K562 (cell line): ENCODE data around the gene PRMT2. TPM values are rescaled to one million over a fixed set of nuclear protein-coding genes. Genes with fewer than 3 reads are reported as not detected.

Source experiments
- ATAC-seq: fragments of 200-7000 bp; cut with Tn5 transposase; 3 replicates; pipeline ENCODE4 v1.9.1; 2020; ENCODE audit warnings: moderate library complexity
- BruUV-seq: library from RNA; stranded (reverse); fragments of 400-500 nt; replicated peaks from 2 replicates; lab custom pipeline; 2021; lab: Mats Ljungman, UMichigan
- CTCF ChIA-PET: fragments of 300-600 bp; formaldehyde crosslinking; extraction: SDS; loops from one replicate; lab custom pipeline; 2021; ENCODE audit warnings: low intra/inter-chr PET ratio; lab: Yijun Ruan, JAX
- POLR2A ChIA-PET: fragments of 300-600, 350-650 bp; sonication (Branson Sonifier 250); formaldehyde crosslinking; extraction: SDS; loops from one replicate; lab custom pipeline; 2021; ENCODE audit warnings: antibody characterized with exemption, inconsistent platforms; lab: Yijun Ruan, JAX
- DNase-seq, 4 experiments: peaks; one replicate each; pipeline versions ENCODE4 v3.0.0 to v3.0.0-alpha.2; 2011 to 2018; ENCODE audit warnings: low spot score in 3 of 4, mixed read lengths in 3 of 4; ENCODE audit errors: extremely low read depth in 1 of 4
- FAIRE-seq: peaks from 2 replicates; lab custom pipeline; 2011; peaks lifted over from hg19 to GRCh38; lab: Jason Lieb, UNC
- H2AFZ ChIP-seq: 2 replicates; pipeline ENCODE4 v1.6.0; 2011; ENCODE audit warnings: low read depth, low read length, control low read depth, inconsistent platforms
- H3K27ac ChIP-seq: fragments of 200-600 bp; 3 replicates; pipeline ENCODE4 v1.8.0; 2011; ENCODE audit warnings: low read depth, mild to moderate bottlenecking, control low read depth, inconsistent platforms, low read length, moderate library complexity, mixed read lengths; ENCODE audit errors: extremely low read depth
- H3K27me3 ChIP-seq, 2 experiments: fragments of 300-600 bp in 1 of 2; 2 replicates in 1 of 2; 3 replicates in 1 of 2; pipeline versions ENCODE4 v1.6.0 to v1.8.0; 2011; ENCODE audit warnings: inconsistent platforms in 2 of 2, low read length in 2 of 2, mild to moderate bottlenecking in 1 of 2, mixed read lengths in 1 of 2, moderate library complexity in 1 of 2; ENCODE audit not compliant: control insufficient read depth in 2 of 2, insufficient read depth in 2 of 2
- H3K36me3 ChIP-seq: fragments of 300-600 bp; 3 replicates; pipeline ENCODE4 v1.8.0; 2011; ENCODE audit warnings: mild to moderate bottlenecking, low read length, inconsistent platforms; ENCODE audit not compliant: control insufficient read depth, insufficient read depth
- H3K4me1 ChIP-seq, 2 experiments: fragments of 200-600 bp in 1 of 2; replicated peaks in 1 of 2; 2 replicates in 1 of 2; 3 replicates in 1 of 2; pipeline versions ENCODE4 v1.5.1 to v1.8.0; 2011; ENCODE audit warnings: inconsistent platforms in 2 of 2, low read length in 2 of 2, mild to moderate bottlenecking in 1 of 2, mixed read lengths in 1 of 2, moderate library complexity in 1 of 2; ENCODE audit not compliant: control insufficient read depth in 2 of 2, insufficient read depth in 2 of 2
- H3K4me2 ChIP-seq: 2 replicates; pipeline ENCODE4 v1.6.1; 2011; ENCODE audit warnings: low read length, control low read depth, inconsistent platforms, mixed read lengths; ENCODE audit not compliant: insufficient read depth
- H3K4me3 ChIP-seq: fragments of 200-600 bp; sonication (generic), shearing (Covaris generic); 2 replicates; pipeline ENCODE4 v1.5.1; 2016; ENCODE audit warnings: control low read depth, inconsistent platforms
- H3K79me2 ChIP-seq: fragments of 200-600 bp; 3 replicates; pipeline ENCODE4 v1.8.0; 2011; ENCODE audit warnings: low read length, inconsistent platforms; ENCODE audit not compliant: control insufficient read depth, insufficient read depth
- H3K9ac ChIP-seq, 2 experiments: 2 replicates each; pipeline versions ENCODE4 v1.6.0 to v1.6.1; 2011; ENCODE audit warnings: low read depth in 2 of 2, low read length in 2 of 2, control low read depth in 1 of 2, inconsistent platforms in 1 of 2, mild to moderate bottlenecking in 1 of 2, mixed read lengths in 1 of 2; ENCODE audit not compliant: insufficient read depth in 1 of 2
- H3K9me1 ChIP-seq: one replicate; pipeline ENCODE4 v1.6.0; 2011; ENCODE audit warnings: inconsistent platforms, mild to moderate bottlenecking, low read length, moderate library complexity; ENCODE audit not compliant: control insufficient read depth, insufficient read depth
- H3K9me3 ChIP-seq: replicated peaks from 2 replicates; pipeline ENCODE4 v1.5.1; 2011; ENCODE audit warnings: low read depth, low read length, inconsistent platforms; ENCODE audit not compliant: control insufficient read depth, insufficient read depth
- H4K20me1 ChIP-seq: replicated peaks from 2 replicates; pipeline ENCODE4 v1.6.1; 2011; ENCODE audit warnings: low read length, inconsistent platforms, mixed read lengths; ENCODE audit not compliant: control insufficient read depth, insufficient read depth
- C11orf30 ChIP-seq: fragments of 450-650 bp; IDR thresholded peaks from 2 replicates; pipeline ENCODE4 v1.6.1; 2016; ENCODE audit warnings: low read depth, mild to moderate bottlenecking
- CCAR2 ChIP-seq: fragments of 200-400 bp; formaldehyde crosslinking; IDR thresholded peaks from 2 replicates; pipeline ENCODE4 v1.6.1; 2017; ENCODE audit warnings: mild to moderate bottlenecking, low read depth, low read length
- CREM ChIP-seq: IDR thresholded peaks from 2 replicates; pipeline ENCODE4 v1.6.1; 2014; ENCODE audit warnings: antibody characterized with exemption, low read depth
- FOXJ2 ChIP-seq: fragments of 200-800 bp; sonication (Bioruptor generic); IDR thresholded peaks from 2 replicates; pipeline ENCODE4 v1.6.1; 2016; ENCODE audit warnings: missing genetic modification characterization, missing compliant biosample characterization
- HNRNPLL ChIP-seq: fragments of 200-400 bp; formaldehyde crosslinking; IDR thresholded peaks from 2 replicates; pipeline ENCODE4 v1.6.1; 2017; ENCODE audit warnings: low read length, low read depth, mild to moderate bottlenecking; ENCODE audit not compliant: poor library complexity, severe bottlenecking
- HNRNPUL1 ChIP-seq: fragments of 200-400 bp; formaldehyde crosslinking; IDR thresholded peaks from 2 replicates; pipeline ENCODE4 v1.6.1; 2017; ENCODE audit warnings: low read length
- KDM5B ChIP-seq: fragments of 200-600 bp; sonication (generic); IDR thresholded peaks from 2 replicates; pipeline ENCODE4 v1.6.1; 2012; ENCODE audit warnings: low read depth, mild to moderate bottlenecking, moderate library complexity, low read length, control low read depth, inconsistent platforms; ENCODE audit not compliant: insufficient replicate concordance
- KLF6 ChIP-seq: fragments of 250-450 bp; sonication (Bioruptor Pico); IDR thresholded peaks from 2 replicates; pipeline ENCODE4 v1.4.0; 2020; ENCODE audit warnings: mild to moderate bottlenecking, moderate library complexity, borderline replicate concordance
- POLR2B ChIP-seq: fragments of 450-650 bp; IDR thresholded peaks from 2 replicates; pipeline ENCODE4 v1.6.1; 2018; ENCODE audit warnings: low read depth; ENCODE audit not compliant: partially characterized antibody
- SMARCA4 ChIP-seq: fragments of 450-650 bp; IDR thresholded peaks from 2 replicates; pipeline ENCODE4 v1.6.1; 2016
- WGBS: fragments of 100-300 bp; shearing (Covaris generic); methylation state at CpG from one replicate; pipeline ENCODE4 v1.1.6; 2016; ENCODE audit warnings: low coverage, mixed read lengths; ENCODE audit not compliant: insufficient coverage; ENCODE audit errors: missing lambda C conversion rate; 5-methylcytosine and 5-hydroxymethylcytosine counted together
- in situ Hi-C: fragments of 300-500 bp; cut with MboI; formaldehyde crosslinking; loops from 4 replicates; pipeline ENCODE4 v1.15.0; 2018; ENCODE audit warnings: inconsistent platforms, mixed read lengths
- intact Hi-C: fragments of 100-400 bp; cut with micrococcal nuclease; formaldehyde crosslinking; loops from 2 replicates; pipeline ENCODE4 v1.14.2; 2022
- polyA plus RNA-seq, 8 experiments: library from polyadenylated mRNA; depleted of rRNA in 4 of 8; stranded (reverse) in 5 of 8; unstranded in 3 of 8; fragments of >200 nt; fragmentation: Nextera tagmentation in 2 of 8; fragmentation: Illumina TruSeq in 1 of 8; extraction: Ambion mirVana in 2 of 8; extraction: Trizol in 1 of 8; gene quantifications; 2 replicates each; pipeline versions ENCODE4 v1.2.1 to v1.2.3, GENCODE V29; 2011 to 2014; ENCODE audit warnings: inconsistent platforms in 1 of 8, missing spikeins in 1 of 8
- total RNA-seq, 7 experiments: library from RNA; depleted of rRNA in 6 of 7; stranded (reverse); fragments of >200 nt in 6 of 7; fragmentation: Illumina TruSeq in 2 of 7; extraction: Trizol in 2 of 7; gene quantifications; 2 replicates each; pipeline versions ENCODE4 v1.2.1 to v1.2.3, GENCODE V29; 2011 to 2021; ENCODE audit warnings: low replicate concordance in 1 of 7
- TF ChIP-seq, protein P1 (sequence below), 2 experiments: fragments of 450-650 bp; IDR thresholded peaks; 2 replicates each; pipeline ENCODE4 v1.6.1; 2018; ENCODE audit warnings: mild to moderate bottlenecking in 2 of 2, low read depth in 1 of 2; ENCODE audit not compliant: partially characterized antibody in 2 of 2

Gene PRMT2
- total and polyA plus RNA-seq, 9 of the 15 experiments (the other 6 are each of a cell fraction or from before 2014, with no cell fraction given) = 37.2 to 85.7 (median 59.3) TPM

DNA sequence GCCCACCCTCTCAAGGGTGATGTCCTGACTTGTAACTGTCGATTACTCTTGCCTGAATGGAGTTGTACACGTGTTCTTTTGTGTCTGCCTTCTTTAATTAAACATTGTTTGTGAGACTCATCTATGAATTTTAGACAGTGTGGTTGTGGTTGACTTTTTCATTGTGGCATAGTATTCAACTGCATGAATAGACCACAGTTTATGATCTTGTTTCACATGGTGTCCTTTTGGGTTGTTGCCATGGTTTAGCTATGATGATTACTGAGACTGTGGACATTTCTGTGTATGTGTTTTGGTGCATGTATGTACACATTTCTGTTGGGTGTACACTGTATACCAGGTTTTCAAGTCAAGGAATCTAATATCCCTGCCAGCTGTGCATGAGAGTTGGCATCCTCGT, 30.1 kb downstream of the PRMT2 start:
- Histone ChIP-seq H2AFZ (no peak overlapping the region), H4K20me1 (no peaks in the 10 kb centered on the region), H3K9me1 (no peaks in the 10 kb centered on the region), H3K4me3 (no peak overlapping the region), H3K9me3 (no peaks in the 10 kb centered on the region), H3K9ac (no peak overlapping the region), H3K4me1 (peaks cover 0 to 15% of the 10 kb centered on the region in 2 experiments; a peak in 1 of 5 replicates), H3K27ac (no peak overlapping the region), H3K4me2 (no peak overlapping the region), H3K27me3 (no peaks in the 10 kb centered on the region), H3K79me2 (no peaks in the 10 kb centered on the region), H3K36me3 (peaks cover 13% of the 10 kb centered on the region; the same call in 2 of the 3 replicates)
- ChIA-PET CTCF (no interaction called here), POLR2A (no interaction called here)
- in situ Hi-C loops = no loop called here
- FAIRE-seq (peak; percentile 78), DNase-seq (no peak), ATAC-seq (no peak)
- WGBS = 47% methylated on average over 3 of the region's 3 CpGs
- intact Hi-C loops = no loop called here
- no TSS peak for BruUV-seq
- TF ChIP-seq C11orf30 = no peak
- TF ChIP-seq FOXJ2 (tag) = no peak
- no peak for TF ChIP-seq CREM
- TF ChIP-seq, protein P1, sequence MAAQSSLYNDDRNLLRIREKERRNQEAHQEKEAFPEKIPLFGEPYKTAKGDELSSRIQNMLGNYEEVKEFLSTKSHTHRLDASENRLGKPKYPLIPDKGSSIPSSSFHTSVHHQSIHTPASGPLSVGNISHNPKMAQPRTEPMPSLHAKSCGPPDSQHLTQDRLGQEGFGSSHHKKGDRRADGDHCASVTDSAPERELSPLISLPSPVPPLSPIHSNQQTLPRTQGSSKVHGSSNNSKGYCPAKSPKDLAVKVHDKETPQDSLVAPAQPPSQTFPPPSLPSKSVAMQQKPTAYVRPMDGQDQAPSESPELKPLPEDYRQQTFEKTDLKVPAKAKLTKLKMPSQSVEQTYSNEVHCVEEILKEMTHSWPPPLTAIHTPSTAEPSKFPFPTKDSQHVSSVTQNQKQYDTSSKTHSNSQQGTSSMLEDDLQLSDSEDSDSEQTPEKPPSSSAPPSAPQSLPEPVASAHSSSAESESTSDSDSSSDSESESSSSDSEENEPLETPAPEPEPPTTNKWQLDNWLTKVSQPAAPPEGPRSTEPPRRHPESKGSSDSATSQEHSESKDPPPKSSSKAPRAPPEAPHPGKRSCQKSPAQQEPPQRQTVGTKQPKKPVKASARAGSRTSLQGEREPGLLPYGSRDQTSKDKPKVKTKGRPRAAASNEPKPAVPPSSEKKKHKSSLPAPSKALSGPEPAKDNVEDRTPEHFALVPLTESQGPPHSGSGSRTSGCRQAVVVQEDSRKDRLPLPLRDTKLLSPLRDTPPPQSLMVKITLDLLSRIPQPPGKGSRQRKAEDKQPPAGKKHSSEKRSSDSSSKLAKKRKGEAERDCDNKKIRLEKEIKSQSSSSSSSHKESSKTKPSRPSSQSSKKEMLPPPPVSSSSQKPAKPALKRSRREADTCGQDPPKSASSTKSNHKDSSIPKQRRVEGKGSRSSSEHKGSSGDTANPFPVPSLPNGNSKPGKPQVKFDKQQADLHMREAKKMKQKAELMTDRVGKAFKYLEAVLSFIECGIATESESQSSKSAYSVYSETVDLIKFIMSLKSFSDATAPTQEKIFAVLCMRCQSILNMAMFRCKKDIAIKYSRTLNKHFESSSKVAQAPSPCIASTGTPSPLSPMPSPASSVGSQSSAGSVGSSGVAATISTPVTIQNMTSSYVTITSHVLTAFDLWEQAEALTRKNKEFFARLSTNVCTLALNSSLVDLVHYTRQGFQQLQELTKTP (IDR thresholded peaks at IDR 0.05; ENCODE audit: low read depth in 1 of 2, partially characterized antibody in 2 of 2) = no peak
- no peak for TF ChIP-seq POLR2B
- TF ChIP-seq CCAR2 = no peak
- no peak for TF ChIP-seq HNRNPUL1
- no peak for TF ChIP-seq HNRNPLL
- TF ChIP-seq SMARCA4 = no peak
- TF ChIP-seq KDM5B = no peak
- no peak for TF ChIP-seq KLF6 (CRISPR knock-in tag)
